H1 (cell line): ENCODE results near the gene RHOBTB1. TPM values are rescaled to one million over a fixed set of nuclear protein-coding genes. Genes with fewer than 3 reads are reported as not detected.

ENCODE experiments used
- CTCF ChIA-PET: fragments of 300-600 bp; sonication (Branson Sonifier 250); formaldehyde crosslinking; loops from one replicate; lab custom pipeline; 2021; ENCODE audit not compliant: partially characterized antibody; lab: Charles Lee
- POLR2A ChIA-PET: fragments of 300-600 bp; sonication (Branson Sonifier 250); formaldehyde crosslinking; loops from one replicate; lab custom pipeline; 2021; ENCODE audit warnings: inconsistent platforms; ENCODE audit not compliant: partially characterized antibody; lab: Charles Lee
- DNase-seq, 2 experiments: peaks; one replicate each; pipeline versions ENCODE4 v3.0.0 to v3.0.0-alpha.2; 2010 to 2022; ENCODE audit warnings: low spot score in 2 of 2, low read depth in 1 of 2, mixed read lengths in 1 of 2
- FAIRE-seq: peaks from 2 replicates; lab custom pipeline; 2011; peaks lifted over from hg19 to GRCh38; lab: Jason Lieb, UNC
- H2AFZ ChIP-seq: 2 replicates; pipeline ENCODE4 v1.8.1; 2012; ENCODE audit warnings: low read length, inconsistent platforms
- H2AK5ac ChIP-seq: 2 replicates; pipeline ENCODE4 v1.6.1; 2013; ENCODE audit warnings: low read depth, low read length
- H2BK120ac ChIP-seq: replicated peaks from 2 replicates; pipeline ENCODE3; 2013; ENCODE audit warnings: low read depth, low read length, inconsistent platforms
- H2BK12ac ChIP-seq: 2 replicates; pipeline ENCODE4 v1.6.1; 2013; ENCODE audit warnings: low read depth, low read length
- H2BK15ac ChIP-seq: 2 replicates; pipeline ENCODE4 v1.6.1; 2013; ENCODE audit warnings: low read length
- H2BK20ac ChIP-seq: 2 replicates; pipeline ENCODE4 v1.6.1; 2013; ENCODE audit warnings: low read length
- H2BK5ac ChIP-seq: 2 replicates; pipeline ENCODE4 v1.6.1; 2013; ENCODE audit warnings: low read depth, low read length
- H3K14ac ChIP-seq: 2 replicates; pipeline ENCODE4 v1.6.1; 2013; ENCODE audit warnings: inconsistent platforms; ENCODE audit not compliant: insufficient read length
- H3K18ac ChIP-seq: 2 replicates; pipeline ENCODE4 v1.6.1; 2013; ENCODE audit warnings: low read length; ENCODE audit errors: extremely low read depth
- H3K23ac ChIP-seq: 2 replicates; pipeline ENCODE4 v1.6.1; 2013; ENCODE audit warnings: inconsistent platforms; ENCODE audit not compliant: insufficient read length
- H3K23me2 ChIP-seq: 2 replicates; pipeline ENCODE4 v1.6.1; 2013; ENCODE audit warnings: low read depth, low read length
- H3K27ac ChIP-seq: 2 replicates; pipeline ENCODE4 v1.6.1; 2011; ENCODE audit warnings: low read depth, low read length, inconsistent platforms
- H3K27me3 ChIP-seq, 4 experiments: replicated peaks in 1 of 4; 1 replicate in 1 of 4; 2 replicates in 3 of 4; pipeline versions ENCODE4 v1.6.1 to v1.8.1; 2011 to 2013; ENCODE audit warnings: low read length in 3 of 4, mild to moderate bottlenecking in 3 of 4, inconsistent platforms in 2 of 4, mixed read lengths in 2 of 4, moderate library complexity in 1 of 4; ENCODE audit not compliant: control insufficient read depth in 3 of 4, insufficient read depth in 3 of 4; ENCODE audit errors: extremely low read depth in 1 of 4
- H3K36me3 ChIP-seq, 4 experiments: 2 replicates each; pipeline versions ENCODE4 v1.6.1 to v1.8.1; 2011 to 2013; ENCODE audit warnings: mild to moderate bottlenecking in 4 of 4, low read length in 3 of 4, moderate library complexity in 2 of 4, control low read depth in 1 of 4, inconsistent platforms in 1 of 4; ENCODE audit not compliant: insufficient read depth in 4 of 4, control insufficient read depth in 2 of 4
- H3K4ac ChIP-seq: replicated peaks from 2 replicates; pipeline ENCODE3; 2013; ENCODE audit warnings: low read length, low read depth, mixed read lengths, inconsistent platforms; ENCODE audit not compliant: insufficient read length
- H3K4me1 ChIP-seq, 4 experiments: replicated peaks in 1 of 4; 1 replicate in 1 of 4; 2 replicates in 3 of 4; pipeline versions ENCODE4 v1.6.1 to v1.8.1; 2011 to 2013; ENCODE audit warnings: low read length in 3 of 4, inconsistent platforms in 2 of 4, mixed read lengths in 1 of 4; ENCODE audit not compliant: insufficient read depth in 4 of 4, control insufficient read depth in 3 of 4
- H3K4me2 ChIP-seq, 2 experiments: 2 replicates each; pipeline versions ENCODE4 v1.6.1 to v1.8.1; 2011 to 2013; ENCODE audit warnings: low read depth in 2 of 2, low read length in 2 of 2, control low read depth in 1 of 2, inconsistent platforms in 1 of 2, mild to moderate bottlenecking in 1 of 2; ENCODE audit not compliant: insufficient read depth in 1 of 2
- H3K4me3 ChIP-seq, 4 experiments: fragments of 200-600, 300-600 bp in 1 of 4; sonication (generic), shearing (Covaris generic), sonication (Bioruptor Twin) in 1 of 4; 2 replicates each; pipeline versions ENCODE4 v1.5.1 to v1.8.1; 2011 to 2016; ENCODE audit warnings: low read length in 4 of 4, low read depth in 3 of 4, control low read depth in 2 of 4, inconsistent platforms in 2 of 4, mild to moderate bottlenecking in 2 of 4, mixed read lengths in 1 of 4, moderate library complexity in 1 of 4; ENCODE audit not compliant: insufficient read depth in 2 of 4; ENCODE audit errors: extremely low read depth in 1 of 4
- H3K56ac ChIP-seq: replicated peaks from 2 replicates; pipeline ENCODE3; 2013; ENCODE audit warnings: low read depth, mild to moderate bottlenecking, mixed read lengths, low read length, inconsistent platforms; ENCODE audit not compliant: insufficient read length
- H3K79me1 ChIP-seq: 2 replicates; pipeline ENCODE4 v1.6.1; 2013; ENCODE audit warnings: low read depth, low read length, control low read depth
- H3K79me2 ChIP-seq, 2 experiments: 2 replicates each; pipeline versions ENCODE4 v1.6.1 to v1.8.1; 2012 to 2013; ENCODE audit warnings: low read length in 2 of 2, mild to moderate bottlenecking in 2 of 2, inconsistent platforms in 1 of 2; ENCODE audit not compliant: insufficient read depth in 2 of 2, control insufficient read depth in 1 of 2
- H3K9ac ChIP-seq, 4 experiments: replicated peaks in 1 of 4; 1 replicate in 1 of 4; 2 replicates in 3 of 4; pipeline versions ENCODE4 v1.6.1 to v1.8.1; 2011 to 2013; ENCODE audit warnings: low read depth in 3 of 4, low read length in 3 of 4, control low read depth in 2 of 4, mild to moderate bottlenecking in 2 of 4, moderate library complexity in 2 of 4, inconsistent platforms in 1 of 4; ENCODE audit errors: extremely low read depth in 1 of 4
- H3K9me3 ChIP-seq, 2 experiments: 2 replicates each; pipeline versions ENCODE4 v1.6.1 to v1.8.1; 2012 to 2013; ENCODE audit warnings: mild to moderate bottlenecking in 2 of 2, moderate library complexity in 2 of 2, control low read depth in 1 of 2, inconsistent platforms in 1 of 2, low read depth in 1 of 2, low read length in 1 of 2, mixed read lengths in 1 of 2; ENCODE audit not compliant: insufficient read depth in 2 of 2
- H4K20me1 ChIP-seq, 2 experiments: replicated peaks in 1 of 2; 2 replicates each; pipeline versions ENCODE3 to v1.8.1; 2011 to 2013; ENCODE audit warnings: inconsistent platforms in 2 of 2, low read length in 2 of 2, mild to moderate bottlenecking in 1 of 2; ENCODE audit not compliant: insufficient read depth in 2 of 2, control insufficient read depth in 1 of 2
- H4K5ac ChIP-seq: 2 replicates; pipeline ENCODE4 v1.6.1; 2013; ENCODE audit warnings: low read length, low read depth, mixed read lengths, inconsistent platforms; ENCODE audit not compliant: insufficient read length
- H4K8ac ChIP-seq: 2 replicates; pipeline ENCODE4 v1.8.0; 2013; ENCODE audit warnings: mild to moderate bottlenecking, moderate library complexity, low read length, inconsistent platforms; ENCODE audit not compliant: insufficient read depth; ENCODE audit errors: extremely low read depth
- H4K91ac ChIP-seq: replicated peaks from 2 replicates; pipeline ENCODE3; 2013; ENCODE audit warnings: low read length, mixed read lengths, inconsistent platforms; ENCODE audit not compliant: insufficient read length
- ASH2L ChIP-seq: fragments of 200-600, 300-600 bp; sonication (generic); IDR thresholded peaks from one replicate; pipeline ENCODE4 v1.7.1; 2017; ENCODE audit warnings: low read length
- CTCF ChIP-seq, 3 experiments: IDR thresholded peaks; 1 replicate in 2 of 3; 2 replicates in 1 of 3; pipeline versions ENCODE4 v1.5.1 to v1.6.1; 2011; ENCODE audit warnings: low read length in 3 of 3, mild to moderate bottlenecking in 3 of 3, inconsistent platforms in 2 of 3, low read depth in 1 of 3, moderate library complexity in 1 of 3; ENCODE audit not compliant: insufficient read depth in 1 of 3; ENCODE audit errors: control extremely low read depth in 1 of 3
- EGR1 ChIP-seq: IDR thresholded peaks from 2 replicates; pipeline ENCODE4 v1.6.1; 2011; ENCODE audit warnings: low read depth, low read length, borderline replicate concordance
- EP300 ChIP-seq, 2 experiments: IDR thresholded peaks; 1 replicate in 1 of 2; 2 replicates in 1 of 2; pipeline ENCODE4 v1.6.1; 2011 to 2012; ENCODE audit warnings: low read depth in 2 of 2, low read length in 2 of 2, mild to moderate bottlenecking in 2 of 2, borderline replicate concordance in 1 of 2, inconsistent platforms in 1 of 2, moderate library complexity in 1 of 2
- GTF2F1 ChIP-seq: IDR thresholded peaks from 2 replicates; pipeline ENCODE4 v1.6.1; 2012; ENCODE audit warnings: low read depth, low read length, improper control_type of control experiment, borderline replicate concordance
- HDAC2 ChIP-seq, 2 experiments: fragments of 300-600 bp in 1 of 2; sonication (generic) in 1 of 2; IDR thresholded peaks; 2 replicates each; pipeline ENCODE4 v1.6.1; 2011 to 2012; ENCODE audit warnings: low read depth in 2 of 2, low read length in 2 of 2, mild to moderate bottlenecking in 2 of 2, moderate library complexity in 2 of 2, borderline replicate concordance in 1 of 2, inconsistent platforms in 1 of 2
- KDM5A ChIP-seq: fragments of 200-600 bp; IDR thresholded peaks from 2 replicates; pipeline ENCODE4 v1.7.1; 2012; ENCODE audit warnings: mild to moderate bottlenecking, low read length, inconsistent platforms, mixed read lengths
- RAD21 ChIP-seq, 2 experiments: IDR thresholded peaks in 1 of 2; conservative IDR thresholded peaks in 1 of 2; 2 replicates each; pipeline ENCODE4 v1.6.1; 2011; ENCODE audit warnings: low read depth in 2 of 2, low read length in 2 of 2, improper control_type of control experiment in 1 of 2, inconsistent platforms in 1 of 2, mild to moderate bottlenecking in 1 of 2, moderate library complexity in 1 of 2
- SP1 ChIP-seq: IDR thresholded peaks from 2 replicates; pipeline ENCODE4 v1.6.1; 2011; ENCODE audit warnings: low read depth, low read length
- SRF ChIP-seq: IDR thresholded peaks from 2 replicates; pipeline ENCODE4 v1.6.1; 2011; ENCODE audit warnings: mild to moderate bottlenecking, low read depth, low read length, moderate library complexity
- TAF1 ChIP-seq: IDR thresholded peaks from 2 replicates; pipeline ENCODE4 v1.6.1; 2011; ENCODE audit warnings: mild to moderate bottlenecking, low read depth, low read length
- YY1 ChIP-seq: IDR thresholded peaks from 2 replicates; pipeline ENCODE4 v1.6.1; 2011; ENCODE audit warnings: low read depth, mild to moderate bottlenecking, low read length
- ZNF274 ChIP-seq: IDR thresholded peaks from 2 replicates; pipeline ENCODE4 v1.7.0; 2012; ENCODE audit warnings: low read length, borderline replicate concordance; ENCODE audit errors: extremely low read depth
- polyA plus RNA-seq, 7 experiments: library from polyadenylated mRNA; depleted of rRNA in 3 of 7; stranded (reverse) in 5 of 7; unstranded in 2 of 7; fragments of >200 nt in 5 of 7; fragments of 200-250 nt in 2 of 7; gene quantifications; 1 replicate in 5 of 7; 2 replicates in 1 of 7; 4 replicates in 1 of 7; pipeline versions ENCODE4 v1.2.1 to v1.2.3, GENCODE V29; 2011 to 2013; ENCODE audit warnings: missing spikeins in 2 of 7, mixed read lengths in 2 of 7
- total RNA-seq: library from RNA; stranded (reverse); fragmentation: NEBNext Ultra II Directional; extraction: Animal tissue kit (Norgen Biotek cat#: 25700); gene quantifications from 2 replicates; pipeline ENCODE4 v1.2.1, GENCODE V29; 2021

Gene RHOBTB1
- total and polyA plus RNA-seq, 2 of the 8 experiments (the other 6 are each of a cell fraction or from before 2014, with no cell fraction given) = 6.1 to 7.4 TPM

GRCh38 chr10:60834401-60834800 lies 109.6 kb downstream of the RHOBTB1 start:
- H4K91ac ChIP-seq = no peak overlapping the region
- no peak overlapping the region for H2BK5ac ChIP-seq
- no peak overlapping the region for H3K9ac ChIP-seq
- FAIRE-seq (no peak), DNase-seq (no peak)
- no peak overlapping the region for H2BK12ac ChIP-seq
- no peaks in the 10 kb centered on the region for H3K79me2 ChIP-seq
- CTCF ChIA-PET = interaction anchor here (1.5 kb wide), 1 partner anchor 126 kb away, joined by 5 read pairs; no protein-coding TSS in a partner anchor
- H3K4me3 ChIP-seq = no peak overlapping the region
- no peak overlapping the region for H2AFZ ChIP-seq
- no peak overlapping the region for H3K14ac ChIP-seq
- H3K9me3 ChIP-seq = no peaks in the 10 kb centered on the region
- H3K18ac ChIP-seq = no peak overlapping the region
- no peak for TF ChIP-seq EGR1
- no peak for TF ChIP-seq SP1
- TF ChIP-seq TAF1 = no peak
- no peak for TF ChIP-seq GTF2F1
- TF ChIP-seq EP300 (IDR thresholded peaks at IDR 0.05; ENCODE audit: borderline replicate concordance in 1 of 2, low read depth in 2 of 2, low read length in 2 of 2) = no peak
- no peak for TF ChIP-seq CTCF (IDR thresholded peaks at IDR 0.05; ENCODE audit: control extremely low read depth in 1 of 3, insufficient read depth in 1 of 3, low read depth in 1 of 3, low read length in 3 of 3)
- no peak for TF ChIP-seq SRF
- TF ChIP-seq YY1 = no peak
- TF ChIP-seq RAD21 (IDR thresholded peaks at IDR 0.05 in 1 of 2, conservative IDR thresholded peaks at IDR 0.05 in 1 of 2; ENCODE audit: low read depth in 2 of 2, low read length in 2 of 2) = no peak
- no peak for TF ChIP-seq ASH2L
- no peak for TF ChIP-seq ZNF274
- TF ChIP-seq HDAC2 (IDR thresholded peaks at IDR 0.05; ENCODE audit: borderline replicate concordance in 1 of 2, low read depth in 2 of 2, low read length in 2 of 2) = no peak
- no peak for TF ChIP-seq KDM5A
- H2BK15ac ChIP-seq = no peak overlapping the region
- no peak overlapping the region for H3K27ac ChIP-seq
- no peak overlapping the region for H4K8ac ChIP-seq
- no peak overlapping the region for H4K5ac ChIP-seq
- H3K4ac ChIP-seq = no peak overlapping the region
- H2BK20ac ChIP-seq = no peak overlapping the region
- H3K23ac ChIP-seq = no peak overlapping the region
- H3K4me2 ChIP-seq = no peak overlapping the region
- no peaks in the 10 kb centered on the region for H3K23me2 ChIP-seq
- H3K27me3 ChIP-seq = peaks cover 0 to 2% (median 0%) of the 10 kb centered on the region in 4 experiments; a peak in 1 of 7 replicates
- H2AK5ac ChIP-seq = no peak overlapping the region
- no peak overlapping the region for H2BK120ac ChIP-seq
- POLR2A ChIA-PET = no interaction called here
- no peaks in the 10 kb centered on the region for H3K79me1 ChIP-seq
- no peaks in the 10 kb centered on the region for H4K20me1 ChIP-seq
- no peaks in the 10 kb centered on the region for H3K36me3 ChIP-seq
- H3K4me1 ChIP-seq = no peaks in the 10 kb centered on the region
- no peak overlapping the region for H3K56ac ChIP-seq
